GM12878 (cell line): ENCODE results near the gene ZDHHC14.

ENCODE experiments used
- PRDM15 ChIP-seq: fragments of 450-650 bp; formaldehyde crosslinking; IDR thresholded peaks from 2 replicates; pipeline ENCODE4 v1.4.0; 2020; ENCODE audit warnings: mild to moderate bottlenecking, moderate library complexity
- ZZZ3 ChIP-seq: IDR thresholded peaks from 2 replicates; pipeline ENCODE4 v1.6.1; 2011; ENCODE audit warnings: low read depth; ENCODE audit not compliant: control insufficient read depth, insufficient read length

- TF ChIP-seq ZZZ3, result no peak
- no peak for TF ChIP-seq PRDM15 (CRISPR knock-in tag)
Observed at GRCh38 chr6:157571950-157572349, 191.0 kb downstream of the ZDHHC14 start.
